PFSK-1 (cell line): ENCODE results near the gene DZIP3.

Source experiments
- POLR2AphosphoS5 ChIP-seq: IDR thresholded peaks from 2 replicates; pipeline ENCODE4 v1.6.1; 2012; ENCODE audit warnings: low read depth, mild to moderate bottlenecking, control low read depth, low read length, moderate library complexity
- SIN3A ChIP-seq: IDR thresholded peaks from 2 replicates; pipeline ENCODE4 v1.6.1; 2012; ENCODE audit warnings: mild to moderate bottlenecking, low read length, moderate library complexity, borderline replicate concordance; ENCODE audit not compliant: insufficient read depth
- TAF1 ChIP-seq: IDR thresholded peaks from 2 replicates; pipeline ENCODE4 v1.6.1; 2012; ENCODE audit warnings: low read length, control low read depth, borderline replicate concordance; ENCODE audit not compliant: insufficient read depth

GRCh38 chr3:108724101-108724500 is 134.6 kb downstream of the DZIP3 start:
- TF ChIP-seq POLR2AphosphoS5, result no peak
- no peak for TF ChIP-seq TAF1
- TF ChIP-seq SIN3A, result no peak
